ENCODE results near the gene PDHX.

The PDHX gene

DNA sequence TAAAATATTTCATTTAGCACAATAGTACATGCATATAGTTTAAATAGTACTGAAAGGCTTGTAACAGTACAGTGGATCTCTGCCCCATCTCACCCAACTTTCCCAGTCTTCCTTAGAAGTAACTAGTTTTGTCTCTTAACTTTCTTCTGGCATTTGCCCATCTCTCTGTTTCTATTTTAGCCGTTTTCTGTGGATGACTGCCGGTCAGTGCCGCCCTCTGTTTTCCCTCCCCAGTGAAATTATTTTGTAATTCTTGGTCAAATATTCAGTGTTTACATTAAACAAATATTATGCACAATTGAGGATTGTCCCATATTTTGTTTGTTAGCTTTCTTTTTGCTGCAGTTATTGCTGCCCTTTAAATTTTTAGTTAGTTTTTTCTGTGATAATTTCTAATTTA, 8.3 kb downstream of the PDHX start:
- Histone ChIP-seq H2AFZ (ENCODE audit: low read length) (no peak overlapping the region), H3K9me2 (replicated peaks; ENCODE audit: insufficient read depth, low read length) (no peaks in the 10 kb centered on the region), H3K27me3 (replicated peaks; ENCODE audit: insufficient read depth, low read length) (no peaks in the 10 kb centered on the region), H3F3A (ENCODE audit: insufficient read depth, low read length) (no peaks in the 10 kb centered on the region), H3K79me2 (ENCODE audit: low read length) (peaks cover 91% of the 10 kb centered on the region), H3K36me3 (replicated peaks; ENCODE audit: insufficient read depth, low read length) (no peaks in the 10 kb centered on the region), H4K20me1 (ENCODE audit: insufficient read depth, low read length) (0 out of 2 replicates have a peak, but pooled peaks cover 3% of the 10 kb centered on the region), H3K4me2 (ENCODE audit: low read depth, low read length) (no peak overlapping the region), H3K9ac (ENCODE audit: low read length) (no peak overlapping the region), H3K9me3 (replicated peaks; ENCODE audit: insufficient read depth, low read length) (no peaks in the 10 kb centered on the region), H3K4me1 (ENCODE audit: low read length) (0 out of 2 replicates have a peak, but pooled peaks cover 3% of the 10 kb centered on the region), H3K4me3 (ENCODE audit: low read length) (no peak overlapping the region), H3K27ac (ENCODE audit: low read length) (no peak overlapping the region)
- no peak for DNase-seq
- TF ChIP-seq, protein P1, sequence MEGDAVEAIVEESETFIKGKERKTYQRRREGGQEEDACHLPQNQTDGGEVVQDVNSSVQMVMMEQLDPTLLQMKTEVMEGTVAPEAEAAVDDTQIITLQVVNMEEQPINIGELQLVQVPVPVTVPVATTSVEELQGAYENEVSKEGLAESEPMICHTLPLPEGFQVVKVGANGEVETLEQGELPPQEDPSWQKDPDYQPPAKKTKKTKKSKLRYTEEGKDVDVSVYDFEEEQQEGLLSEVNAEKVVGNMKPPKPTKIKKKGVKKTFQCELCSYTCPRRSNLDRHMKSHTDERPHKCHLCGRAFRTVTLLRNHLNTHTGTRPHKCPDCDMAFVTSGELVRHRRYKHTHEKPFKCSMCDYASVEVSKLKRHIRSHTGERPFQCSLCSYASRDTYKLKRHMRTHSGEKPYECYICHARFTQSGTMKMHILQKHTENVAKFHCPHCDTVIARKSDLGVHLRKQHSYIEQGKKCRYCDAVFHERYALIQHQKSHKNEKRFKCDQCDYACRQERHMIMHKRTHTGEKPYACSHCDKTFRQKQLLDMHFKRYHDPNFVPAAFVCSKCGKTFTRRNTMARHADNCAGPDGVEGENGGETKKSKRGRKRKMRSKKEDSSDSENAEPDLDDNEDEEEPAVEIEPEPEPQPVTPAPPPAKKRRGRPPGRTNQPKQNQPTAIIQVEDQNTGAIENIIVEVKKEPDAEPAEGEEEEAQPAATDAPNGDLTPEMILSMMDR (IDR thresholded peaks at IDR 0.05; ENCODE audit: low read length) = no peak
- no peak for TF ChIP-seq EZH2 (optimal IDR thresholded peaks at IDR 0.05; ENCODE audit: low read depth, low read length)
- TF ChIP-seq EZH2phosphoT487 (IDR thresholded peaks at IDR 0.05; ENCODE audit: low read length) = no peak

DNA sequence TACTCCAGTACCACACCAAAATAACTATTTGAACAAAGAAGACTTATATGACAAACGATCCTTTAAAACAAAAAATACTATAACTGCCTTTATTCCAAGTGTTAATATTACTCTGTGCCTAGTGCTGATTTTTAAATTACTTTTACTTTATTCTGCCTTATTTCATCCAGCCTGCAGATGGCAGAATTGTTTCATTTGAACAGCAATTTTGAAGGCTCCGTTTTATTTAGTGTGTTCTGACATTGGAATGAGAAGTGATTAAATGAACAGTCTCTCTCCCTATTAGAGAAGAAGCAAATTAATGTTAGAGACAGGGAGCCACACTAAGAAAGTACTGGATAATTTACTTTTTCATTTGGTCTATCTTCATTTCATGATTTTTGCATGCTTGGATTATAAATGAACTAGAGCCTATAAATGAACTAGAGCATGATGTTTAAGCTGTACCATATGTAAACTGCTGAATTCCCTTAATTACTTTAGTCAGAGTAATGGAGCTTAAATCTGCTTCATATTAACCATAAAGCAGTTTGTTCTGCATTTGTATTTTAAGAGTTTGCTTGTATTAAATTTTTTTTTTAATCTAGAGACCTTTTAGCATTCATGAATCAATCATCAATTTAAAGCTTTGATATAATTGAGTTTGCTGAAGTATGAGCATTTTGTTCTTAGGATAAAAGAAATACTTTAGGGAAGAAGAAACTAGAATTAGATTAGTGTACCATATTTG, 9.8 kb downstream of the PDHX start:
- no peaks in the 10 kb centered on the region for H3F3A ChIP-seq (ENCODE audit: insufficient read depth, low read length)
- 0 out of 2 replicates have a peak, but pooled peaks cover 3% of the 10 kb centered on the region for H3K4me1 ChIP-seq (ENCODE audit: low read length)
- H3K9me3 ChIP-seq (replicated peaks; ENCODE audit: insufficient read depth, low read length) = no peaks in the 10 kb centered on the region
- peak; percentile 47 for DNase-seq
- H3K9me2 ChIP-seq (replicated peaks; ENCODE audit: insufficient read depth, low read length) = no peaks in the 10 kb centered on the region
- no peak overlapping the region for H3K27ac ChIP-seq (ENCODE audit: low read length)
- peaks cover 90% of the 10 kb centered on the region for H3K79me2 ChIP-seq (ENCODE audit: low read length)
- H4K20me1 ChIP-seq (ENCODE audit: insufficient read depth, low read length) = 0 out of 2 replicates have a peak, but pooled peaks cover 3% of the 10 kb centered on the region
- H3K4me2 ChIP-seq (ENCODE audit: low read depth, low read length) = no peak overlapping the region
- no peaks in the 10 kb centered on the region for H3K36me3 ChIP-seq (replicated peaks; ENCODE audit: insufficient read depth, low read length)
- no peak overlapping the region for H3K9ac ChIP-seq (ENCODE audit: low read length)
- TF ChIP-seq, protein P1 (IDR thresholded peaks at IDR 0.05; ENCODE audit: low read length) = peak; percentile 77
- TF ChIP-seq EZH2 (optimal IDR thresholded peaks at IDR 0.05; ENCODE audit: low read depth, low read length) = no peak
- no peaks in the 10 kb centered on the region for H3K27me3 ChIP-seq (replicated peaks; ENCODE audit: insufficient read depth, low read length)
- H3K4me3 ChIP-seq (ENCODE audit: low read length) = no peak overlapping the region
- no peak overlapping the region for H2AFZ ChIP-seq (ENCODE audit: low read length)

DNA sequence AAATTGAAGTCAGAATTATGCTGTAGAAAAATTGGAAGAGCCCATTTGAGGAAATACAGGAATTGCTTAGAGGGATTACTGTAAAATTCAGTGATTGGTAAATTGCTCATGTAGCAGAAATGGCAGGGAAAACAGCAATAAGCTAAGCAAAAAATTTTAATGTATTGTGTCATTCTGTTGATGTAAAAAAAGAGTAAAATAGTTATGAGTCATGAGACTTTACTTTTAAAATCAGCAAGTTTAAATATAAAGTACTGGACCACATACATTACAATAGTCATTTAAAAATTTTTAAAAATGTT, 10.4 kb downstream of the PDHX start:
- Histone ChIP-seq H3K79me2 (ENCODE audit: low read length) (peaks cover 86% of the 10 kb centered on the region), H3K4me2 (ENCODE audit: low read depth, low read length) (no peak overlapping the region), H3K4me3 (ENCODE audit: low read length) (no peak overlapping the region), H2AFZ (ENCODE audit: low read length) (no peak overlapping the region), H4K20me1 (ENCODE audit: insufficient read depth, low read length) (0 out of 2 replicates have a peak, but pooled peaks cover 3% of the 10 kb centered on the region), H3K27me3 (replicated peaks; ENCODE audit: insufficient read depth, low read length) (no peaks in the 10 kb centered on the region), H3F3A (ENCODE audit: insufficient read depth, low read length) (no peaks in the 10 kb centered on the region), H3K9me3 (replicated peaks; ENCODE audit: insufficient read depth, low read length) (no peaks in the 10 kb centered on the region), H3K36me3 (replicated peaks; ENCODE audit: insufficient read depth, low read length) (no peaks in the 10 kb centered on the region), H3K4me1 (ENCODE audit: low read length) (0 out of 2 replicates have a peak, but pooled peaks cover 3% of the 10 kb centered on the region), H3K27ac (ENCODE audit: low read length) (no peak overlapping the region), H3K9ac (ENCODE audit: low read length) (no peak overlapping the region), H3K9me2 (replicated peaks; ENCODE audit: insufficient read depth, low read length) (no peaks in the 10 kb centered on the region)
- DNase-seq = no peak
- TF ChIP-seq, protein P1 (IDR thresholded peaks at IDR 0.05; ENCODE audit: low read length) = no peak
- TF ChIP-seq EZH2phosphoT487 (IDR thresholded peaks at IDR 0.05; ENCODE audit: low read length) = no peak
- no peak for TF ChIP-seq EZH2 (optimal IDR thresholded peaks at IDR 0.05; ENCODE audit: low read depth, low read length)
